Endometrial microvascular endothelial cells (primary cell): ENCODE data around the gene HES6. TPM values are rescaled to one million over a fixed set of nuclear protein-coding genes. Genes with fewer than 3 reads are reported as not detected.

Experiments used
- in situ Hi-C: cut with HindIII; loops from 2 replicates; pipeline ENCODE4 v1.10.0; 2017; ENCODE audit warnings: low sequenced_read_pairs, low pct_unique_long_range_greater_than_20kb; ENCODE audit errors: inconsistent ontology term
- total RNA-seq: library from RNA; depleted of rRNA; stranded (reverse); fragments of >200 nt; gene quantifications from one replicate; pipeline ENCODE4 v1.2.3, GENCODE V29; 2015; ENCODE audit errors: inconsistent ontology term

HES6 gene
- total RNA-seq, 1 donor from 2014 or later: 1.1 TPM

DNA sequence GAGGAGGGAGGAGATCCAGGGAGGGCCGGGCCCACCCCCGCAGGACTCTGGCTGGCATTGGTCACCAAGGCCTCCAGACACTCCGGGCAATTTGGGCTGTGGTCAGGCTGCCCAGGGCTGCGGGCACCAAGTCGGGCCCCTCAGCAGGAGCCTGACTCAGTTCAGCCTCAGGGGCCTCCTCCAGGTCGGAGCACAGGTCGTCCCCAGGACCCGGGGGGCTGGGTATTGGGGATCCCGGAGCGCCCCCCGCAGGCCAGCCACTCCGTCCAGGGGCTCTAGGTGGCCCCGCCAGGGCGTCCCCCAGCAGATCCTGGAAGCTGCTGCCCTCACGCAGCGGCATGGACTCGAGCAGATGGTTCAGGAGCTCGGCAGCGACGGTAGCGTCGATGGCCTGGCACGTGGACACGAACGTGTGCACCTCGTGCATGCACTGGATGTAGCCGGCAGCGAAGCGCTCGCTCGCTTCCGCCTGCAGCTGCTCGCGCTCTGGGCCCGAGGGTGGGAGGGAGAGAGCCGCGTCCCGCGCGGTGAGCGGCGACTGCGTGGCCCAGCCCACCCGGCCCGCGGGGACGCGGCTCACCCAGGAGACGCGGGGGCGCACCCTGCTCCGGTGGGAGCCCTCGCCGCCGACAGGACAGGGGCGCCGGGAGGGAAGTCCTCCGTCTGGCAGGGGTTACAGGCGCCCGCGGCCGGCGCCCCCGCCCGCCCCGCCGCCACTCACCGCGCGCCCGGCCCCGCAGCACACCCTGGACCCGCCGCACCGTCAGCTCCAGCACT lies 884 bp downstream of the HES6 start:
- in situ Hi-C loops: no loop called here

DNA sequence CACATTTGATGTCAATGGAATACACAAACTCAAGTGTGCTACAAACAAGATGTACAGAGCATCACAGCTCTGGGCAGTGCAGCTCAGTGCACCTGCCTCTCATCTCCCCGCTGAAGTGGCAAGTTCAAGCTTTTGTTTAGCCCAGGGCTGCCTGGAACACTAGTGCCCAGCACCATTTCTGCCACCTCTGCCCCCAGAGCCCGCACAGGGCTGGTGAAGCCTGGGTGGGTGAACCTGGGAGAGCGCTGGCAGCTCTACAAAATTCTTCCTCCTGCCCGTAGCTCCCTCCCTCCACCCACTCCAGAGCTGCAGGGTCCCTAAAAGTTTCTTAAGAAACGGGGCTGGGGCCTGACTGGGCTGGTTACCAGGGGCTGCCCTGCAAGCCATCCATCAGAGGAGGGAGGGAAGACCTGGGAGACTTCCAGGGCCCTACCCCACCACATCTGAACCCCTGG lies 1.5 kb downstream of the HES6 start:
- in situ Hi-C loops: no loop called here

DNA sequence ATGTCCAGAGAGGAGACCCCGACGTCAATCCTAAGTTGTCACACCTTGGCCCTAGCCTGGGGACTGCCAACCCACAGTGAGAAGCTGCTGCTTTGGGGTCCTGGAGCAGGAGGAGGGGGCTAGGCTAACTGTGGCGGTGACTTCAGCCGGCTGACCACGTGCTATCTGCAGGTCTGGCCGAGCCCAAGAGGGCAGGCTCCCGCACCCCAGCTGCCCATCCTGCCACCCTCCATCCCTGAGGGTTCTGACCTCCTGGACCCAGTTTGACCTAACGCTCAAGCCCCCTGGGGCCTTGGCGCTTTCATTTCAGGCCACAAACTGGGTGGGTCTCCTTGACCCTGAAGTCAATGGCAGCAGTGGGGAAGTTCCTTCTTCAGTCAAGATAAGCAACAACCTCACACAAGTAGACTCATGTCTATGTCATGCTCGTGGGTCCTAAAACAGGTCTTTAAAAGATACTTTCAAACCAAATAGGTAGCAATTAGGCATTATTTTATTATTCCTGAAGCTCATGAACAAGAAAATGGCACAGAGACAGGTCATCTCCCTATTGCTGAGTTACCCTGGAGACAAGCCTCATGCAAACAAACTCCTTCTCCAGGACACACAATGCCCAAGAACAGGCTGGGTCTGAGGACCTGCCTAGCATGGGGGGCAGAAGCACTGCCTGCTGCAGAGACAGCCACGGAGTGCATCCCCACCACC lies 2.3 kb downstream of the HES6 start:
- in situ Hi-C loops: no loop called here

DNA sequence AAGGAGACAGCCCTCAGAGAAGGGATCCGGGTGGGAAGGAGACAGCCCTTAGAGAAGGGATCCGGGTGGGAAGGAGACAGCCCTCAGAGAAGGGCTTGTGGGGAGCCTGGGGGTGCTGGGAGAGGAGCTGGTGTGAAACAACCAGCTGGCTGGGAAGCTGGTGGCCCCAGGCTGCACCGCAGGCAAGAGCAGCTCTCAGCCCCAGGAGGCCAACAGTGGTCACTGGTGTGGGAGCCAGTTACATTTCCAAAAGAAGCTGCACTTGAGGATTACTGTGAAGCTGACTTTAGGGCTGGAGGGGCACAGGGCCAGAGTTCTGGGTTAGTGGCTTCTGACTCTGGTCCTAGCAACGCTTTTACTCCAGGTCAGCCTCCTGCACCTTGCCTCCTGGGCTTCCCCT lies 3.3 kb downstream of the HES6 start:
- in situ Hi-C loops: no loop called here

DNA sequence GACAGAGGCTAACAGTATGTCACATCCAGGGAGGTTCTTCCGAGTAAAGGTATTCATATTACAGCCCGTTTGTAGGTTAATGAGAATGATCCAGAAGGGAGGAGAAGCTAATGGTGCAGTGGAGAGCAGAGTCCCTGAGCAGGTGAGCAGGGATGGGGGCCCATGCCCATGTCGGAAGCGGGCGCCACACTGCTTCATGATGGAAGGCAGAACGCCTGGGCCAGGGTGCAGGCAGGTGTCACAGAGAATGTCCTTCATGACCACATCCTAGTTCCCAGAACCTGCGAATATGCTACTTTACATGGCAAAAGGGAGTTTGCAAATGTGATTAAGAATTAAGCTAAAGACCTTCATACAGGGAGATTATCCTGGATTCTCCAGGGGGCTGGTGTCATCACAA lies 4.0 kb downstream of the HES6 start:
- in situ Hi-C loops: no loop called here

DNA sequence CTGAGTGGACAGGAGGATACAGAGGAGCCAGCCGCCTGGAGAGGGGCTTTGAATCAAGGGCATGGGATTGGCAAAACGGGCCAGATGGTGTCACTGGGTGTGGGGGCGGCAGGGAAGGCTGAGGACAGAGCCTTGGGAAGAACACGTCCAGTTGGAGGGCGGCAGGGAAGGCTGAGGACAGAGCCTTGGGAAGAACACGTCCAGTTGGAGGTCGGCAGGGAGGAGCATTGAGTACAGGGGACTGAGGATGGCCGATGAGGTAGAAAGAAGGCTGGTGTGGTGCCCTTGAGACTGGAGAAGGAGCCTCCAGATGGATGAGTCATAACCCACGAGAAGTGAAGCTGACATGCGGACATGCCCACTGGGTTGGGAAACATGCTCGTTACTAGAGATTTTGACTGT lies 4.5 kb downstream of the HES6 start:
- in situ Hi-C loops: no loop called here

DNA sequence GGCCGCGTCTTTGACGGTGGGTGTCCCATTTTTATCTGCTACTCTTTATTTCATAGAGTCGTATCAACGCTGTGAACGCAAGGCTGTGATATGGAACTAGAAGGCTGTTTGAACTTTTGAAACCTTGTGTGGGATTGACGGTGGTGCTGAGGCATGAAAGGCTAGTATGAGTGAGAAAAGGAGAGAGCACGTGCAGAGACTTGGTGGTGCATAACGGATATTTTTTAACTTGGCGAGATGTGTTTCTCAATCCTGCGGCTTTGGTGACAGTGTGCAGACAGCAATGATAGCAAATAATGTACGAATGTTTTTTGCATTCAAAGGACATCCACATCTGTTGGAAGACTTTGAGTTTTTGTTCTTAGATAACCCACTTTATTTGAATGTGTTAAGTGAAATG lies 6.2 kb downstream of the HES6 start:
- in situ Hi-C loops: no loop called here

DNA sequence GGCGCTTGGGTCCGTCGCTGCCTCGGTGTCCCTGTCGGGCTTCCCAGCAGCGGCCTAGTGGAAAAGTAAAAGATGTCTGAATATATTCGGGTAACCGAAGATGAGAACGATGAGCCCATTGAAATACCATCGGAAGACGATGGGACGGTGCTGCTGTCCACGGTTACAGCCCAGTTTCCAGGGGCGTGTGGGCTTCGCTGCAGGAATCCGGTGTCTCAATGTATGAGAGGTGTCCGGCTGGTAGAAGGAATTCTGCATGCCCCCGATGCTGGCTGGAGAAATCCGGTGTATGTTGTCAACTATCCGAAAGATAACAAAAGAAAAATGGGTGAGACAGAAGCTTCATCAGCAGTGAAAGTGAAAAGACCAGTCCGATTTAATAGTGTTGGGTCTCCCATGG lies 8.0 kb downstream of the HES6 start:
- in situ Hi-C loops: no loop called here

DNA sequence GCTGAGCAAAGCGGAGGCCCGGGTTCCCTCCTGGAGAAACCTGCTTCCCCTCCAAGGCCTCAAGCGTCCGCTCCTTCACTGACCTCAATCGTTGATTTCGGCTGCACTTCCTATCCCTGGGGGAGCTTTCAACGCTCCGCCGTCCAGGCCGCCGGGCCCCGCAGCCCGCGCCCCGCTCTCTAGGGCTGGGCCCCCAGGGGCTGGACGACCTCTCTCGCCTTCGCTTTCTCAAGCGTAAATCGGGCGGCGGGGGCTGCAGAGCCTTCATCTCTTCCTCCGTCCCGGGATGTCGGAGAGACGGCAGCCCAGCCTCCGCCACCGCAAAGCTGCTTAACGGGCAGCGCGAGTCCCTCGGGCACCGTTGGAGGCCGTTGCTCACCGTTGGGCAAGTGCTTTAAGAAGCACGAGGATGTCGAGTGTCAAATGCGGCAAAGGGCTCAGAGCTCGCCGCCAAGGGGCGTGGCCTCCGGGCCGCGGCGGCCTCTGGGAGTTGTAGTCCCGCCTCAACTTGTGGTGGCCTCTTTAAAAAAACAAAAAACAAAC lies 8.5 kb downstream of the HES6 start:
- in situ Hi-C loops: no loop called here

DNA sequence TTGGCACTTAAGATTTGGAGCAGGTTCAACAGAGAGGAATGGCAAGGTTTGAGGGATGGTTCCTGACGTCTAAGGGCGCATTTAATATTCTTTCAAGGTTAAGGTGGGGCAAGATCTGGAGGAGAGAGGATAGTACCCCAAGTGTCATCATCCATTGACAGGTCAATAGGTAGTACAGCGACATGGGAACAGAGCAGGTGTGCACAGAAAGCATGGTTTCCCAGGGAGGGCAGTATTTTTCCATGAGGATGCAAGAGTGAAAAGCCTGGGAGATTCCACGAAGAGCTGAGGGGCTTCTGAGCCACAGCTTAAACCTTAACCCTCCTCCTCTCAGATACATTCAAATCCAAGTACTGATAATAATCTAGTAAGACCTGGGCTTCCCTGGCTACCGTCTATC lies 9.1 kb downstream of the HES6 start:
- in situ Hi-C loops: no loop called here

DNA sequence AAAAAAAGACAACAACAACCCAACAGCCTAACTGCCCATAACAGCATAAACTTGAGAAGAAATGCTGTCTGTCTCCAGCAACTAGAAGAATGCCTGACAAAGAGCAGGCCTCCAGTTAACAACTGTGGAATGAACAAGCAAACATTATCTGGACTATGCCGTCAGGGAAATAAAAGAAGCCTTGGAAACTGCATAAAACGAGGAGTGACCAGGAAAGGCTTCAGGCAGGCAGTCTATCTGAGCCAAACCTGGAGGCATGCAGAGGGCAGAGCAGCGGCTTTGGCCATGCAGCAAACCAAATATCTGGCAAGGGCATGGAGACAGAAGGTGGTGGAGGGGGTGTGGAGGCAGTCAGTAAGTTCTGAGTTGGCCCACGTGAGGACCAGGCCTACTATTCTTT lies 11.1 kb downstream of the HES6 start:
- in situ Hi-C loops: no loop called here

DNA sequence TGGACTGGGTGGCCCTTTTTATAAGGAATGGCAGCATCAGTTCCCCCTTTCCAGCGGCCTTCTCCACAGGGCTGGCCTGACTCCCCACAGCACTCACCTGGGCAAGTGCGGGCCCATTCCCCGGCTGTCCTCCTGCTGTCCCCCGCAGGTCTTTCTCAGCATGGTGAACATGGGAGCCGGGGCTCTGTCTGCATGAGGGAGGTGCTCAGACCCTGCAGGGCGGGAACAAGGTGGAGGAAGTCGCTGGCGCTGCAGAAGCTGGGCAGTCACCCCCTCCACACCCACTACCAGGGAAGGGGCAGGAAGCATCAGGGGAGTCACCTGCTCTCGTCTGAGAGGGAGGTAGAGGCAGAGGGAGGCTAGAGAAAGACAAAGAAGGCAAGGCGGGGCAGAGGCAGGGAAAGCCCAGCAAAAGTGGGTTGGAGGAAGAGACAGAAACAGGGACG lies 12.2 kb downstream of the HES6 start:
- in situ Hi-C loops: no loop called here

DNA sequence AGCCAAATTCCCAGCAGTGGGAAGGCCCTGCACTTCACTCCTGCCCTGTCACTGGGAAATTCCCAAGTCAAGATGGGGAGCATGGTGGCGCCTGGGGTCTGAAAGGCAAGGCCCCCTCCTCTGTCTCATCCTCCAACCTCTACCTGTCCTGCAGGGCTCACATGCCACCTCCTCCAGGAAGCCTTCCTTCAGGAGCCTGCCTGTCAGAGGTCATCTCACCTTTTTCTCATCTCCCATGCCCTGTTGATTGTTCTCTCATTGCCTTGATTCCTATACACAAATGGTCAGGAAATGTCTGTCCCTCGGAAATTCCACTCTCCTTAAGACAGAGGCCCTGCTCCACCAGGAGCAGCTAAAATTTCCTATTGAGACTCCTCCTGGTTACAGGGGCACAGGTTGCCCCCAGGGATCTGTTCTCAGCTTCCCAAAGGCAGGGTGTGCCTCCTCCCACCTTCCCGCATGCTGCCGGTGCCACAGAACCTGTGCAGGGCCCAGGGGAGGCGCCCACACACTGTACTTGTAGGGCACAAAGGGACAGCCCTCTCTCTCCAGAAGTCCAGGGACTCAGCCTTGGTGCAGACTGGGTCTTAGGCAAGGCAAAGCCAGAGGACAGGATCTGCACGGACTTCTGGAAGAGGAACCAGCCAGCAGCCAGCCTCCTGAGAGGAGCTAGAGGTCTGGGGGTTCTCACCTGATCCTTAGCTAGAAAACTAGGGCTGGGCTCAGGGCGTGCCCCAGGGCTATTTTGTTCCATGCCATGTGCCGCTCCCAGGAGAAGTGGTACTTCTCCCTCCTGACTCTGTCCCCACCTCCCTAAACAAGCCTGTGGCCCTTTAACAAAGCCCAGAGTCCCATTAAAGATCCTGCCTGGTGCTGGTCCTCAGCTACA lies 12.9 kb downstream of the HES6 start:
- in situ Hi-C loops: no loop called here

DNA sequence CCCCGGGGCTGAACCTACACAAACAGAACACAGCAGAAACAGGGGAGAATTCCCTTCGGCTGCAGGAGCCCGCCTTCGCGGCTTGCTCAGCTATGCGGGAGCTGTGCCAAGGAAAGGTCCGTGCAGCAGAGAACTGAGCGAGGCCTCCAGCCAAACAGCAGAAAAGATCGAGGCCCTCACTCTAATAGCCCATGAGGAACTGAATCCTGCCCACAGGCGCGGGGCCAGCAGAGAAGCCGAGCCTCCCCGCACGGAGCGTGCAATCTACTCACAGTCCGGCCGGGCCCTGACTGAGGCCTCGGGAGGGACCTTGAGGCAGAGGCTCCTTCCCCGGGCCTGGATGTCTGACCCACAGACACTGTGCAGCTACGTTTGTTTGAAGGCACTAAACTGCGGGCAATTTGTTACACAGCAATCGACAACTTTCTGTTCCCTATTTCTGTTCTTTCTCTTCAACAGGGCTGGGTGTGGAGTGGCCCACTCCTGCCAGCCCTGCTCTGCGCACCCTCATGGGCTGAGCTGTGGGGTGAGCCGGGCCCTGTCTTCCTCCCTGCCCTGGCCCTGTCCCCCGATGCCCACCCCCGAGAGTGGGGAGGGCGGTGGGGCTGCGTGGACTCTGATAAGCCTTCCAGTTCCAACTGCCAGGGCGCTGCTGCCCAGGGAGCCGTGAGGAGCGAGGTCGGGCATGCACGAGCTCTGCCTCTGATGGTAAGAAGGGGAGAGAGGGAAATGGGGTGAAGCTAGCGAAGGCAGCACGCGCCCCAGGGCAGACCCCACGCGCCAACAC lies 13.7 kb downstream of the HES6 start:
- in situ Hi-C loops: no loop called here

DNA sequence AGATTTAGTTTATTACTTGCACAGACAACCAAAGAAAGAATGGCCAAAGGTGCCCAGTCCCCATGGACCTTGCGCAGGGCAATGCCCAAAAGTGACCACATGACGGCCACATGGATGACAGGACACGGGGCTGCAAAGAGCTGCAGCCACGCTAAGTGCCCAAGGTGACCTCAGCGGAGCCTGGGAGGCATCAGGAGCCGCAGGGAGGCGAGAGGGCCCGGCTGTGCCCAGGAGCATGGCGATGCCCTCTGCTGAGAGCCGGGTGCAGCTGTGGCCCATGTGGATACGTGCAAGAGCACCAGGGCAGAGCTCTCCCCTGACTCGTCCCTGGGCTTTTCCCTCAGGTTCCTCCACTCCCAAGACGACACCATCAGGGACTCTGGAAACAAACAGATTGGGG lies 14.7 kb downstream of the HES6 start:
- in situ Hi-C loops: no loop called here

DNA sequence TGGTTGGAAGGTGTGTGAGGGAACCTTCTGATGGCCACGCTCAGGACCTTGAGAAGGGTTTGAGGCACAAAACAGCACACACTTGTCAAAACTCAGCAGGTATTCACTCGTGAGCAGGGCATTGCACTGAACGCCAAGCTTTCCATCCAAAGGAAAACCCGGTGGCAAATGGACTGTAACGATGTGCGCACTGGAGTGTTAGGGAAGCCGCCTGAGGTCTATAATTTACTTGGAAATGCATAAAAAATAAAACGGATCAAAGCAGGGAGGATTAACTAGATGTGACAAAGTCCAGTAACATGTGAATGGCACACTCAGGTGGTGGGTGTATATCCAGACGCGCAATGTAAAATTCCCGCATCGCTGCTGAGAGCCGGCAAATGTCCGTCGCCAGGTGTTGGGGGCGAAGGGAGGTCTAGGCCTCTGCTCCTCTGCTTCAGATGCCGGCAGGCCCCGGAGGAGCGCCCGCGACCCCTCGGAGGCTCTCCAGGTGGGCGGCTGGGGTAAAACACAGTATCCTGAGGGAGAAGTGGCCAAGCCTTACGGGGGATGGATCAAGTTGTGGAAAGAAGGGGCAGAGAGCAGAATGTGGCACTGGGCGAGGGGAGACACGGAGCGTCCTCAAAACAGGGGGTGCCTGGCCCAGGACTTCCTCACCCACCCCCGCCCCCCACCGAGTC lies 15.3 kb downstream of the HES6 start:
- in situ Hi-C loops: no loop called here

DNA sequence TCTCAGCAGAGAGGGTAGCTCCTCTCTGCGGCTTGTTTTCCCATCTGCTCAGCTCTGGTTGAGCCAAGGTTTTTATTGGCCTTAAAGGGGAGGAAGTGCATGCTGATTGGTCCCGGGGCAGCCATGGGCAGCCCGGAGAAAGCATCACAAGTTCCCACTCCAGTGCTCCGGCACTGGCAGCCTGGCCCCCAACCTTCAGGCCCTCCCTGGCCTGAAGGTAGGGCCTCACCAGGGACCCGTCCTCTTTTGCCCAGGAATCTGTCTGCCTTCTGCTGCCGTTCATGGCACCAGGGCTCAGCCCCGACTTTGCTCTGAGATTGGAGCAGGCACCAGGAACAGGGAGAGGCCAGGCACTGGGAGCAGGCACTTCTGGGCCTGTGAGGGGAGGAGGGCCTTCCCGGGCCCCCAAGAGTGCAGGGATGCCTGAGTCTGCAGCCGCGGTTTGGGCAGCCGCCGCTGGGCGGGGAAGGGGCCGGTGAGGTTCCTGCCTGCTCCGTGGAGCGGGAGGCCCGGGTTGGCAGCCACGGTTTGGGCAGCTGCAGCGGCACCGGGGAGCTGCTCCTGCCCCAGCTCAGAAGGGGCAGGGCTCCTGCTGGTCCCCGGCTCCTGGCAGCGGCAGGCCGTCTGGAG lies 18.8 kb downstream of the HES6 start:
- in situ Hi-C loops: no loop called here
